Fibroblast of skin of back (primary cell): ENCODE measurements around the gene TECTB.

Experiments
- DNase-seq: peaks from one replicate; pipeline ENCODE4 v3.0.0-alpha.2; 2013

TECTB gene

GRCh38 chr10:112275512-112276245, 7.5 kb upstream of the TECTB start:
- no peak for DNase-seq

GRCh38 chr10:112278871-112279270, 4.3 kb upstream of the TECTB start:
- DNase-seq, result no peak

- peak; percentile 24 for DNase-seq
These were observed 3.8 kb upstream of the TECTB start for GRCh38 chr10:112279433-112279832.

GRCh38 chr10:112280205-112280921, 2.8 kb upstream of the TECTB start:
- DNase-seq, result peak; percentile 27

GRCh38 chr10:112282086-112282485, 1.1 kb upstream of the TECTB start:
- DNase-seq, result peak; percentile 83

- no peak for DNase-seq
These were observed 3.9 kb downstream of the TECTB start for GRCh38 chr10:112286837-112287818.

- peak; percentile 32 for DNase-seq
These were observed 4.6 kb downstream of the TECTB start for GRCh38 chr10:112287844-112288243.

GRCh38 chr10:112288486-112288885, 5.3 kb downstream of the TECTB start:
- DNase-seq, result no peak

- no peak for DNase-seq
These were observed 6.3 kb downstream of the TECTB start for GRCh38 chr10:112289373-112290053.

- DNase-seq, result no peak
These were observed 6.8 kb downstream of the TECTB start for GRCh38 chr10:112290054-112290373.

- DNase-seq, result no peak
These were observed 11.0 kb downstream of the TECTB start for GRCh38 chr10:112294169-112294568.

GRCh38 chr10:112295853-112296830, 12.9 kb downstream of the TECTB start:
- DNase-seq, result no peak

- DNase-seq, result no peak
These were observed 13.7 kb downstream of the TECTB start for GRCh38 chr10:112296908-112297331.

GRCh38 chr10:112298581-112298980, 15.4 kb downstream of the TECTB start:
- no peak for DNase-seq

- DNase-seq, result no peak
These were observed 16.3 kb downstream of the TECTB start for GRCh38 chr10:112299456-112299855.

GRCh38 chr10:112302335-112302734, 19.1 kb downstream of the TECTB start:
- no peak for DNase-seq

- DNase-seq, result no peak
These were observed 20.3 kb downstream of the TECTB start for GRCh38 chr10:112303528-112303927.

GRCh38 chr10:112304267-112304859, 21.2 kb downstream of the TECTB start:
- peak; percentile 6 for DNase-seq

- peak; percentile 34 for DNase-seq
These were observed 24.3 kb downstream of the TECTB start for GRCh38 chr10:112307358-112308124.

GRCh38 chr10:112308125-112308502, 24.9 kb downstream of the TECTB start:
- no peak for DNase-seq
